Adrenal gland (tissue), 5 donors: ENCODE results near the gene SP6.

Experiments
- CTCF ChIP-seq, 6 experiments: fragments of 450-650 bp in 4 of 6; fragments of 200-600 bp in 2 of 6; sonication (generic) in 1 of 6; IDR thresholded peaks; 1 replicate in 5 of 6; 2 replicates in 1 of 6; pipeline versions ENCODE4 v1.5.1 to v1.8.0; 2016 to 2021; ENCODE audit warnings: antibody characterized with exemption in 6 of 6, mild to moderate bottlenecking in 2 of 6, moderate library complexity in 1 of 6
- POLR2A ChIP-seq, 2 donors: fragments of 450-650 bp; IDR thresholded peaks; one replicate each; pipeline ENCODE4 v1.6.1; 2017; ENCODE audit warnings: antibody characterized with exemption in 2 of 2, mild to moderate bottlenecking in 2 of 2, moderate library complexity in 1 of 2
- donor health status: DM: no; HTN: no; CAD: no.

GRCh38 chr17:47807421-47807820, 43.5 kb downstream of the SP6 start:
- no peak for TF ChIP-seq CTCF (IDR thresholded peaks at IDR 0.05)
- no peak for TF ChIP-seq POLR2A (IDR thresholded peaks at IDR 0.05)
